K562 (cell line): ENCODE results near the gene ENO3. TPM values are rescaled to one million over a fixed set of nuclear protein-coding genes. Genes with fewer than 3 reads are reported as not detected.

Experiments
- ATAC-seq: fragments of 200-7000 bp; cut with Tn5 transposase; 3 replicates; pipeline ENCODE4 v1.9.1; 2020; ENCODE audit warnings: moderate library complexity
- BruUV-seq: library from RNA; stranded (reverse); fragments of 400-500 nt; replicated peaks from 2 replicates; lab custom pipeline; 2021; lab: Mats Ljungman, UMichigan
- CTCF ChIA-PET: fragments of 300-600 bp; formaldehyde crosslinking; extraction: SDS; loops from one replicate; lab custom pipeline; 2021; ENCODE audit warnings: low intra/inter-chr PET ratio; lab: Yijun Ruan, JAX
- POLR2A ChIA-PET: fragments of 300-600, 350-650 bp; sonication (Branson Sonifier 250); formaldehyde crosslinking; extraction: SDS; loops from one replicate; lab custom pipeline; 2021; ENCODE audit warnings: antibody characterized with exemption, inconsistent platforms; lab: Yijun Ruan, JAX
- DNase-seq, 4 experiments: peaks; one replicate each; pipeline versions ENCODE4 v3.0.0 to v3.0.0-alpha.2; 2011 to 2018; ENCODE audit warnings: low spot score in 3 of 4, mixed read lengths in 3 of 4; ENCODE audit errors: extremely low read depth in 1 of 4
- FAIRE-seq: peaks from 2 replicates; lab custom pipeline; 2011; peaks lifted over from hg19 to GRCh38; lab: Jason Lieb, UNC
- H2AFZ ChIP-seq: 2 replicates; pipeline ENCODE4 v1.6.0; 2011; ENCODE audit warnings: low read depth, low read length, control low read depth, inconsistent platforms
- H3K27ac ChIP-seq: fragments of 200-600 bp; 3 replicates; pipeline ENCODE4 v1.8.0; 2011; ENCODE audit warnings: low read depth, mild to moderate bottlenecking, control low read depth, inconsistent platforms, low read length, moderate library complexity, mixed read lengths; ENCODE audit errors: extremely low read depth
- H3K27me3 ChIP-seq, 2 experiments: fragments of 300-600 bp in 1 of 2; 2 replicates in 1 of 2; 3 replicates in 1 of 2; pipeline versions ENCODE4 v1.6.0 to v1.8.0; 2011; ENCODE audit warnings: inconsistent platforms in 2 of 2, low read length in 2 of 2, mild to moderate bottlenecking in 1 of 2, mixed read lengths in 1 of 2, moderate library complexity in 1 of 2; ENCODE audit not compliant: control insufficient read depth in 2 of 2, insufficient read depth in 2 of 2
- H3K36me3 ChIP-seq: fragments of 300-600 bp; 3 replicates; pipeline ENCODE4 v1.8.0; 2011; ENCODE audit warnings: mild to moderate bottlenecking, low read length, inconsistent platforms; ENCODE audit not compliant: control insufficient read depth, insufficient read depth
- H3K4me1 ChIP-seq, 2 experiments: fragments of 200-600 bp in 1 of 2; replicated peaks in 1 of 2; 2 replicates in 1 of 2; 3 replicates in 1 of 2; pipeline versions ENCODE4 v1.5.1 to v1.8.0; 2011; ENCODE audit warnings: inconsistent platforms in 2 of 2, low read length in 2 of 2, mild to moderate bottlenecking in 1 of 2, mixed read lengths in 1 of 2, moderate library complexity in 1 of 2; ENCODE audit not compliant: control insufficient read depth in 2 of 2, insufficient read depth in 2 of 2
- H3K4me2 ChIP-seq: 2 replicates; pipeline ENCODE4 v1.6.1; 2011; ENCODE audit warnings: low read length, control low read depth, inconsistent platforms, mixed read lengths; ENCODE audit not compliant: insufficient read depth
- H3K4me3 ChIP-seq: fragments of 200-600 bp; sonication (generic), shearing (Covaris generic); 2 replicates; pipeline ENCODE4 v1.5.1; 2016; ENCODE audit warnings: control low read depth, inconsistent platforms
- H3K79me2 ChIP-seq: fragments of 200-600 bp; 3 replicates; pipeline ENCODE4 v1.8.0; 2011; ENCODE audit warnings: low read length, inconsistent platforms; ENCODE audit not compliant: control insufficient read depth, insufficient read depth
- H3K9ac ChIP-seq, 2 experiments: 2 replicates each; pipeline versions ENCODE4 v1.6.0 to v1.6.1; 2011; ENCODE audit warnings: low read depth in 2 of 2, low read length in 2 of 2, control low read depth in 1 of 2, inconsistent platforms in 1 of 2, mild to moderate bottlenecking in 1 of 2, mixed read lengths in 1 of 2; ENCODE audit not compliant: insufficient read depth in 1 of 2
- H3K9me1 ChIP-seq: one replicate; pipeline ENCODE4 v1.6.0; 2011; ENCODE audit warnings: inconsistent platforms, mild to moderate bottlenecking, low read length, moderate library complexity; ENCODE audit not compliant: control insufficient read depth, insufficient read depth
- H3K9me3 ChIP-seq: replicated peaks from 2 replicates; pipeline ENCODE4 v1.5.1; 2011; ENCODE audit warnings: low read depth, low read length, inconsistent platforms; ENCODE audit not compliant: control insufficient read depth, insufficient read depth
- H4K20me1 ChIP-seq: replicated peaks from 2 replicates; pipeline ENCODE4 v1.6.1; 2011; ENCODE audit warnings: low read length, inconsistent platforms, mixed read lengths; ENCODE audit not compliant: control insufficient read depth, insufficient read depth
- CHD2 ChIP-seq: IDR thresholded peaks from 2 replicates; pipeline ENCODE4 v1.6.1; 2011; ENCODE audit warnings: low read depth, low read length
- DDX20 ChIP-seq: fragments of 450-650 bp; IDR thresholded peaks from 2 replicates; pipeline ENCODE4 v1.6.1; 2016; ENCODE audit warnings: missing genetic modification characterization, low read depth, mild to moderate bottlenecking, missing compliant biosample characterization, moderate library complexity
- DPF2 ChIP-seq: fragments of 450-650 bp; IDR thresholded peaks from 2 replicates; pipeline ENCODE4 v1.6.1; 2016
- FOXK1 ChIP-seq: sonication (generic); formaldehyde crosslinking; IDR thresholded peaks from 2 replicates; pipeline ENCODE4 v1.8.0; 2022; ENCODE audit warnings: missing genetic modification reagents, mild to moderate bottlenecking, borderline replicate concordance
- RFX5 ChIP-seq: IDR thresholded peaks from 2 replicates; pipeline ENCODE4 v1.6.1; 2011; ENCODE audit warnings: low read depth, mild to moderate bottlenecking, improper control_type of control experiment, low read length
- SAP30 ChIP-seq: fragments of 200-600 bp; sonication (generic); IDR thresholded peaks from 2 replicates; pipeline ENCODE4 v1.6.1; 2012; ENCODE audit warnings: borderline replicate concordance, low read depth, mild to moderate bottlenecking, moderate library complexity, low read length, control low read depth, inconsistent platforms; ENCODE audit not compliant: insufficient read depth, poor library complexity, severe bottlenecking
- STAG1 ChIP-seq: sonication (generic); formaldehyde crosslinking; IDR thresholded peaks from 2 replicates; pipeline ENCODE4 v1.5.0; 2020; ENCODE audit warnings: missing genetic modification reagents, borderline replicate concordance
- WGBS: fragments of 100-300 bp; shearing (Covaris generic); methylation state at CpG from one replicate; pipeline ENCODE4 v1.1.6; 2016; ENCODE audit warnings: low coverage, mixed read lengths; ENCODE audit not compliant: insufficient coverage; ENCODE audit errors: missing lambda C conversion rate; 5-methylcytosine and 5-hydroxymethylcytosine counted together
- in situ Hi-C: fragments of 300-500 bp; cut with MboI; formaldehyde crosslinking; loops from 4 replicates; pipeline ENCODE4 v1.15.0; 2018; ENCODE audit warnings: inconsistent platforms, mixed read lengths
- intact Hi-C: fragments of 100-400 bp; cut with micrococcal nuclease; formaldehyde crosslinking; loops from 2 replicates; pipeline ENCODE4 v1.14.2; 2022
- polyA plus RNA-seq, 8 experiments: library from polyadenylated mRNA; depleted of rRNA in 4 of 8; stranded (reverse) in 5 of 8; unstranded in 3 of 8; fragments of >200 nt; fragmentation: Nextera tagmentation in 2 of 8; fragmentation: Illumina TruSeq in 1 of 8; extraction: Ambion mirVana in 2 of 8; extraction: Trizol in 1 of 8; gene quantifications; 2 replicates each; pipeline versions ENCODE4 v1.2.1 to v1.2.3, GENCODE V29; 2011 to 2014; ENCODE audit warnings: inconsistent platforms in 1 of 8, missing spikeins in 1 of 8
- total RNA-seq, 7 experiments: library from RNA; depleted of rRNA in 6 of 7; stranded (reverse); fragments of >200 nt in 6 of 7; fragmentation: Illumina TruSeq in 2 of 7; extraction: Trizol in 2 of 7; gene quantifications; 2 replicates each; pipeline versions ENCODE4 v1.2.1 to v1.2.3, GENCODE V29; 2011 to 2021; ENCODE audit warnings: low replicate concordance in 1 of 7

Gene ENO3
- total and polyA plus RNA-seq, 9 of the 15 experiments (the other 6 are each of a cell fraction or from before 2014, with no cell fraction given) = 5.7 to 17.2 (median 9.9) TPM

GRCh38 chr17:4958102-4958501 is 7.2 kb downstream of the ENO3 start:
- H3K79me2 ChIP-seq = no peaks in the 10 kb centered on the region
- no peak overlapping the region for H2AFZ ChIP-seq
- no peak for ATAC-seq
- ChIA-PET POLR2A (interaction anchor here (0.6 kb wide), 1 partner anchor 24 kb away, joined by 3 read pairs; no protein-coding TSS in a partner anchor), CTCF (no interaction called here)
- H3K9me1 ChIP-seq = no peaks in the 10 kb centered on the region
- no peaks in the 10 kb centered on the region; the same call in 2 of the 3 replicates for H3K36me3 ChIP-seq
- peaks cover 7 to 21% of the 10 kb centered on the region in 2 experiments; a peak in 4 of 5 replicates for H3K4me1 ChIP-seq
- TF ChIP-seq CHD2 = no peak
- no peak for TF ChIP-seq SAP30
- TF ChIP-seq STAG1 (CRISPR knock-in tag) = no peak
- no peak for TF ChIP-seq FOXK1 (CRISPR knock-in tag)
- TF ChIP-seq DPF2 = no peak
- no peak for TF ChIP-seq DDX20 (tag)
- TF ChIP-seq RFX5 = no peak
- no peaks in the 10 kb centered on the region for H3K9me3 ChIP-seq
- no peak overlapping the region for H3K4me2 ChIP-seq
- 80% methylated on average over 3 of the region's 3 CpGs for WGBS
- in situ Hi-C loops = no loop called here
- no TSS peak for BruUV-seq
- H4K20me1 ChIP-seq = no peaks in the 10 kb centered on the region
- FAIRE-seq = no peak
- DNase-seq = no peak
- intact Hi-C loops = no loop called here
- no peak overlapping the region for H3K27ac ChIP-seq
- H3K9ac ChIP-seq = no peak overlapping the region
- H3K4me3 ChIP-seq = no peak overlapping the region
- no peaks in the 10 kb centered on the region for H3K27me3 ChIP-seq
